Natural killer cell (primary cell): ENCODE results near the gene AGXT. TPM values are rescaled to one million over a fixed set of nuclear protein-coding genes. Genes with fewer than 3 reads are reported as not detected.

Experiments used
- ATAC-seq, 3 donors: fragments of 150-1000 bp in 2 of 3; fragments of 200-7000 bp in 1 of 3; cut with Tn5 transposase; 1 replicate in 1 of 3; 2 replicates in 2 of 3; pipeline ENCODE4 v1.10.0; 2021; ENCODE audit warnings: mild to moderate bottlenecking in 2 of 3, moderate library complexity in 2 of 3
- DNase-seq, 2 donors: peaks; one replicate each; pipeline versions ENCODE4 v3.0.0 to v3.0.0-alpha.2; 2013 to 2021; ENCODE audit warnings: mixed read lengths in 1 of 2
- H3K27ac ChIP-seq: one replicate; pipeline ENCODE4 v1.5.1; 2013; ENCODE audit warnings: mild to moderate bottlenecking, low read length
- H3K27me3 ChIP-seq: one replicate; pipeline ENCODE4 v1.6.1; 2013; ENCODE audit warnings: low read length; ENCODE audit not compliant: control insufficient read depth, insufficient read depth
- H3K36me3 ChIP-seq: one replicate; pipeline ENCODE4 v1.6.1; 2013; ENCODE audit warnings: low read length; ENCODE audit not compliant: control insufficient read depth, insufficient read depth
- H3K4me1 ChIP-seq: one replicate; pipeline ENCODE4 v1.6.1; 2013; ENCODE audit warnings: low read length; ENCODE audit not compliant: control insufficient read depth, insufficient read depth
- H3K4me3 ChIP-seq: one replicate; pipeline ENCODE4 v1.5.1; 2013; ENCODE audit warnings: low read length
- H3K9me3 ChIP-seq: one replicate; pipeline ENCODE4 v1.6.1; 2013; ENCODE audit warnings: low read length; ENCODE audit not compliant: control insufficient read depth, insufficient read depth
- H3K27ac Mint-ChIP-seq, 2 donors: one replicate each; pipeline ENCODE4 v1.8.0; 2022; ENCODE audit warnings: mild to moderate bottlenecking in 2 of 2, mixed read lengths in 2 of 2, moderate library complexity in 1 of 2
- H3K27me3 Mint-ChIP-seq, 2 donors: one replicate each; pipeline ENCODE4 v1.8.0; 2022; ENCODE audit warnings: low read depth in 2 of 2, mixed read lengths in 2 of 2
- H3K36me3 Mint-ChIP-seq: one replicate; pipeline ENCODE4 v1.8.0; 2022; ENCODE audit warnings: mixed read lengths
- H3K4me1 Mint-ChIP-seq, 2 donors: one replicate each; pipeline ENCODE4 v1.8.0; 2022; ENCODE audit warnings: mixed read lengths in 2 of 2
- H3K4me3 Mint-ChIP-seq: one replicate; pipeline ENCODE4 v1.8.0; 2022; ENCODE audit warnings: mild to moderate bottlenecking, moderate library complexity, mixed read lengths
- H3K9me3 Mint-ChIP-seq, 2 donors: one replicate each; pipeline ENCODE4 v1.8.0; 2022; ENCODE audit warnings: mixed read lengths in 2 of 2
- WGBS: methylation state at CpG from one replicate; pipeline ENCODE4 v1.1.7; 2013; ENCODE audit warnings: missing lambda C conversion rate; ENCODE audit not compliant: insufficient coverage; 5-methylcytosine and 5-hydroxymethylcytosine counted together
- intact Hi-C: fragments of 100-400 bp; cut with micrococcal nuclease; formaldehyde crosslinking; loops from one replicate; pipeline ENCODE4 v1.14.2; 2022
- total RNA-seq, 4 donors: library from RNA; stranded (reverse); fragments of 120-200 nt in 1 of 4; gene quantifications; one replicate each; pipeline versions ENCODE4 v1.2.3 to v1.2.4, GENCODE V29; 2013 to 2022
- TF ChIP-seq, protein P1 (sequence below): fragments of 200-600 bp; IDR thresholded peaks from one replicate; pipeline ENCODE4 v1.8.0; 2022; ENCODE audit warnings: antibody characterized with exemption

AGXT gene
- total RNA-seq, 3 donors from 2014 or later (not counting 1 experiment from before 2014, with no cell fraction given), result not detected

DNA sequence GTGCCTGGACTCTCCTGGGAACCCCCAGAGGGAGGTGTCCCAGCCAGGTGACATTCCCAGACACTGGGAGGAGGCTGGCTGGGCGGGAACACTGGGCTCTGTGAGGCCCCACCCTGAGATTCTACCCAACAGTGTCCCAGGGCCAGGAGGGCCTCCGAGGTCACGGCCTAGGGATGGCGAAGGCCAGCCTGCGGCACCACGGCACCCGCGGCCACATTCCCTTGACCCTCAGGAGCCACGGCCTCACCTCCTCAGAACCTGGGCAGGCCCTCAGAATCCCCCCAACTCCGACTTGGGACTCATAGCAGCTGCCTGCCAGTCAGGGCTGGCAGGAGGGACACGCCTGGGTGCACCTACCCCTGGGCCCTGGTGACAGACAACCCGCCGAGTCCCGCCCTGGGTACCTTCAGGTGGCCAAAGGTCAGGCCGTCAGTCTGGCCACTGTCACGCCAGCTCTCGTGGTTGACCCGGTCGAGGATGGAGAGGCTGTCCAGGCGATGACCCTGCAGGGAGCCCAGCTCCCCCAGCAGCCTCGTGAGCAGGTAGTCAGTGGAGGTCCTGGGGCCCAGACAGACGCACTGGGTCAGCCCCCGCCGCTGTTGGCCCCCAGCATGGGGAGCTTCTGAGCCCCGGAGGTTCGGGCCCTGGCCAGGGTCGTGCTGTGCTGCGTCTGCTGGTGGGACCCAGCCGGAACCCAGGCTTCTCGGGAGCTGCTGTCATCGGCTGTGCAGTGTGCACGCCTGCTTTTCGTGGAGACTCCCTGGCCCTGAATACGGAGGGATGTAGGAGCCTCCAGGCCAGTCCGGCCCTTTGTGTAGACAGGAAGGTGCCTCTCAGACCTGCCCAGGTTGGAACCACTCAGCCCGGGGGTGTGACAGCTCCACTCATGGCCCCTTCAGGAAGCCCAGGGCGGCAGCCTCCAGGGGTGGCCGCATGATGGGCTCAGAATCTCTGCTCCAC is 21.3 kb downstream of the AGXT start:
- H3K27me3 ChIP-seq, result no peaks in the 10 kb centered on the region
- H3K27ac Mint-ChIP-seq, result no peak overlapping the region
- TF ChIP-seq, protein P1, sequence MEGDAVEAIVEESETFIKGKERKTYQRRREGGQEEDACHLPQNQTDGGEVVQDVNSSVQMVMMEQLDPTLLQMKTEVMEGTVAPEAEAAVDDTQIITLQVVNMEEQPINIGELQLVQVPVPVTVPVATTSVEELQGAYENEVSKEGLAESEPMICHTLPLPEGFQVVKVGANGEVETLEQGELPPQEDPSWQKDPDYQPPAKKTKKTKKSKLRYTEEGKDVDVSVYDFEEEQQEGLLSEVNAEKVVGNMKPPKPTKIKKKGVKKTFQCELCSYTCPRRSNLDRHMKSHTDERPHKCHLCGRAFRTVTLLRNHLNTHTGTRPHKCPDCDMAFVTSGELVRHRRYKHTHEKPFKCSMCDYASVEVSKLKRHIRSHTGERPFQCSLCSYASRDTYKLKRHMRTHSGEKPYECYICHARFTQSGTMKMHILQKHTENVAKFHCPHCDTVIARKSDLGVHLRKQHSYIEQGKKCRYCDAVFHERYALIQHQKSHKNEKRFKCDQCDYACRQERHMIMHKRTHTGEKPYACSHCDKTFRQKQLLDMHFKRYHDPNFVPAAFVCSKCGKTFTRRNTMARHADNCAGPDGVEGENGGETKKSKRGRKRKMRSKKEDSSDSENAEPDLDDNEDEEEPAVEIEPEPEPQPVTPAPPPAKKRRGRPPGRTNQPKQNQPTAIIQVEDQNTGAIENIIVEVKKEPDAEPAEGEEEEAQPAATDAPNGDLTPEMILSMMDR, result no peak
- H3K4me3 ChIP-seq, result no peak overlapping the region
- H3K27ac ChIP-seq, result no peak overlapping the region
- no peaks in the 10 kb centered on the region for H3K4me1 Mint-ChIP-seq
- ATAC-seq, result no peak
- H3K9me3 ChIP-seq, result no peaks in the 10 kb centered on the region
- no peak overlapping the region for H3K4me3 Mint-ChIP-seq
- H3K36me3 Mint-ChIP-seq, result no peaks in the 10 kb centered on the region
- 88% methylated on average over 38 of the region's 38 CpGs for WGBS
- intact Hi-C loops, result no loop called here
- no peak for DNase-seq
- peaks cover 7% of the 10 kb centered on the region for H3K4me1 ChIP-seq
- no peaks in the 10 kb centered on the region for H3K9me3 Mint-ChIP-seq
- no peaks in the 10 kb centered on the region for H3K27me3 Mint-ChIP-seq
- H3K36me3 ChIP-seq, result no peaks in the 10 kb centered on the region

GRCh38 chr2:240890691-240891090 is 22.1 kb downstream of the AGXT start:
- no peaks in the 10 kb centered on the region for H3K4me1 Mint-ChIP-seq
- no peaks in the 10 kb centered on the region for H3K27me3 ChIP-seq
- peaks cover 7% of the 10 kb centered on the region for H3K4me1 ChIP-seq
- no peak for DNase-seq
- H3K4me3 Mint-ChIP-seq, result no peak overlapping the region
- no peaks in the 10 kb centered on the region for H3K9me3 ChIP-seq
- no peaks in the 10 kb centered on the region for H3K36me3 ChIP-seq
- H3K4me3 ChIP-seq, result no peak overlapping the region
- intact Hi-C loops, result no loop called here
- H3K9me3 Mint-ChIP-seq, result no peaks in the 10 kb centered on the region
- no peaks in the 10 kb centered on the region for H3K27me3 Mint-ChIP-seq
- no peak overlapping the region for H3K27ac ChIP-seq
- H3K27ac Mint-ChIP-seq, result no peak overlapping the region
- ATAC-seq, result no peak
- TF ChIP-seq, protein P1, result no peak
- no peaks in the 10 kb centered on the region for H3K36me3 Mint-ChIP-seq
- 78% methylated on average over 14 of the region's 14 CpGs for WGBS

DNA sequence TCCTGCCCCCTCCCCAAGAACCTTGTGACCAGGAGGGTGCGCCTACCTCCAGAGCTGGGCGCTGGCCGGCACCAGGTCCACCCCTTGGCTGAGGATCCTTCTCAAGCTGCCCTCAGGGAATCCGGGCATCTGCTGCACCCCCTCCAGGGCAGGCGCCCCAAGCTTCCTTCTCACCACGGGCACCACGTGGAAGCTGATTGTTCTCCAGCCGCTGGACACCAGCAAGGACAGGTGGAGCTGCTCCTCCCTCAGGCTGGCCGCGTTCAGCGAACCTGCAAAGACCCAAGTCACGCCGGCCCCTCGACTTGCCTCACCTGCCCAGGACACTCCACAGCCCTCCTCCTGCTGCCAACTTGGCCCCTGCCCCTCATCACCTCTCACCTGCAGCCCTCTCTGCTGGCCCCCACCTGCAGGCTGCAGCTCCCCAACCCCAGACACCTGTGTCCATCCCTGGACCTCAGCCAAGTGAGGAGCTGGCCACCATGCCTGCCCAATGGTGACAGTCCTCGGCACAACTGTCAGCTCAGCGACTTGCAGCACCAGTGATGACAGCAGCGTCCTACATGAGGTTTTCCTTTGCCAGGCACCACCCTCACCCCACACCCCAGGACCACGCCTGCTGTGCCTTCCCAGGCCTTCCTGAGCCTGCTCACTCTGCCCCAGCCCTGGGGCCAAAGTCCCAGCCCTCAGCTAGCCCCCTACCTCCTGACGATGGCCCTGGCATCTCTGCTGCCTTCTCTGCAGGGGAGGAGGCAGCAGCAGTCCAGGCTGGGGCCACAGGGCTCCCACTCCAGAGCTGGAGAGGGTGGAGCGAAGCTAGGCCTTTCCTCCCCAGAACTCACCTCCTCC is 23.1 kb downstream of the AGXT start:
- H3K27me3 Mint-ChIP-seq, result no peaks in the 10 kb centered on the region
- no peak overlapping the region for H3K27ac Mint-ChIP-seq
- WGBS, result 81% methylated on average over 20 of the region's 20 CpGs

More for the DNA sequence above, 23.1 kb downstream of the AGXT start:
- no peak overlapping the region for H3K27ac ChIP-seq
- no peak overlapping the region for H3K4me3 Mint-ChIP-seq
- H3K36me3 ChIP-seq, result no peaks in the 10 kb centered on the region
- intact Hi-C loops, result no loop called here
- TF ChIP-seq, protein P1, result no peak
- H3K4me1 ChIP-seq, result peaks cover 7% of the 10 kb centered on the region
- H3K36me3 Mint-ChIP-seq, result no peaks in the 10 kb centered on the region
- DNase-seq (no peak), ATAC-seq (no peak)
- H3K4me1 Mint-ChIP-seq, result no peaks in the 10 kb centered on the region
- H3K9me3 Mint-ChIP-seq, result no peaks in the 10 kb centered on the region
- no peaks in the 10 kb centered on the region for H3K27me3 ChIP-seq
- no peaks in the 10 kb centered on the region for H3K9me3 ChIP-seq
- H3K4me3 ChIP-seq, result no peak overlapping the region
